Neutrophil (primary cell): ENCODE measurements around the gene DCTN4.
A peak's percentile ranks its signal among the peaks of the same experiment; 100 is the strongest.

ENCODE experiments used
- H3K27ac ChIP-seq: fragments of 200-600 bp; sonication (generic); 2 replicates; pipeline ENCODE4 v1.5.1; 2016; ENCODE audit warnings: mild to moderate bottlenecking, moderate library complexity
- H3K27me3 ChIP-seq: fragments of 200-600 bp; sonication (generic); 2 replicates; pipeline ENCODE4 v1.6.0; 2016; ENCODE audit warnings: mild to moderate bottlenecking
- H3K36me3 ChIP-seq: fragments of 200-600 bp; sonication (generic); 2 replicates; pipeline ENCODE4 v1.5.1; 2017
- H3K4me1 ChIP-seq, 2 experiments: fragments of 200-600 bp in 1 of 2; sonication (generic) in 1 of 2; 1 replicate in 1 of 2; 2 replicates in 1 of 2; pipeline versions ENCODE4 v1.5.1 to v1.6.1; 2013 to 2016; ENCODE audit warnings: low read depth in 1 of 2, low read length in 1 of 2, mild to moderate bottlenecking in 1 of 2, moderate library complexity in 1 of 2; ENCODE audit not compliant: control insufficient read depth in 1 of 2, insufficient read depth in 1 of 2
- H3K4me3 ChIP-seq, 2 experiments: fragments of 200-600 bp in 1 of 2; sonication (generic) in 1 of 2; 1 replicate in 1 of 2; 2 replicates in 1 of 2; pipeline ENCODE4 v1.5.1; 2013 to 2016; ENCODE audit warnings: low read depth in 1 of 2, low read length in 1 of 2, mild to moderate bottlenecking in 1 of 2, moderate library complexity in 1 of 2
- H3K9me3 ChIP-seq: fragments of 200-600 bp; sonication (generic); 2 replicates; pipeline ENCODE4 v1.5.1; 2016
- TF ChIP-seq, protein P1 (sequence below): fragments of 200-600 bp; sonication (generic); IDR thresholded peaks from 2 replicates; pipeline ENCODE4 v1.5.1; 2016; ENCODE audit warnings: antibody characterized with exemption

The DCTN4 gene

GRCh38 chr5:150672237-150672883 lies 86.5 kb downstream of the DCTN4 start:
- TF ChIP-seq, protein P1, sequence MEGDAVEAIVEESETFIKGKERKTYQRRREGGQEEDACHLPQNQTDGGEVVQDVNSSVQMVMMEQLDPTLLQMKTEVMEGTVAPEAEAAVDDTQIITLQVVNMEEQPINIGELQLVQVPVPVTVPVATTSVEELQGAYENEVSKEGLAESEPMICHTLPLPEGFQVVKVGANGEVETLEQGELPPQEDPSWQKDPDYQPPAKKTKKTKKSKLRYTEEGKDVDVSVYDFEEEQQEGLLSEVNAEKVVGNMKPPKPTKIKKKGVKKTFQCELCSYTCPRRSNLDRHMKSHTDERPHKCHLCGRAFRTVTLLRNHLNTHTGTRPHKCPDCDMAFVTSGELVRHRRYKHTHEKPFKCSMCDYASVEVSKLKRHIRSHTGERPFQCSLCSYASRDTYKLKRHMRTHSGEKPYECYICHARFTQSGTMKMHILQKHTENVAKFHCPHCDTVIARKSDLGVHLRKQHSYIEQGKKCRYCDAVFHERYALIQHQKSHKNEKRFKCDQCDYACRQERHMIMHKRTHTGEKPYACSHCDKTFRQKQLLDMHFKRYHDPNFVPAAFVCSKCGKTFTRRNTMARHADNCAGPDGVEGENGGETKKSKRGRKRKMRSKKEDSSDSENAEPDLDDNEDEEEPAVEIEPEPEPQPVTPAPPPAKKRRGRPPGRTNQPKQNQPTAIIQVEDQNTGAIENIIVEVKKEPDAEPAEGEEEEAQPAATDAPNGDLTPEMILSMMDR, result no peak
- H3K27me3 ChIP-seq, result peaks cover 25% of the 10 kb centered on the region

DNA sequence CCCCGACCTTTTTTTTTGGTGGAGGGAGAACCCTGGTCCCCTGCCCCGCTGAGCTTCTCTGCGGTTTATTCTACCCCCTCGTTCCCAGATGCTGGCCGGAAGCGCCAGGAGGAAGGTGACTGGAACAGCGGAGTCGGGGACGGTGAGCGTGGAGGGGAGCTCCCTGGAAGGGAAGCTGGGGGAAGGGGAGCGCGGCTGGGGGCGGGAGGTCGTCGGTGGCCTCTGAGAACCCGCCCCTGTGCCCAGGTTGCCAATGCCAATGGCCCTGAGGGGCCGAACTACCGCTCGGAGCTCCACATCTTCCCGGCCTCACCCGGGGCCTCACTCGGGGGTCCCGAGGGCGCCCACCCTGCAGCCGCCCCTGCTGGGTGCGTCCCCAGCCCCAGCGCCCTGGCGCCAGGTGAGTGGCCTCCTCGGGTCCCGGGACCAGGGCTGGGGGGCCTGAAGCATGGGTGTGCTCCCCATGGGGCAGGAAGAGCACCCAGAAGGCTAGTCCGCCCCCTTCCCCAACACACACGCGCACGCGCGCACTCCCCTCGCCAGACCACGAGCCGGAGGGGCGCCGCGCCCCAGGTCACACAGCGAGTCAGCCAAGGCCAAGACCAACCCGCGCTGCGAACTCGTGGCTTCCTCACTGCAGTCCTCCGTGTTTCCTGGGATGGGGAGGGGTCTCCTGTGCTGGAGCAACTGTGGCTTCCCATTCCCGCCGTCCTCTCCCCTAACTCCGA lies 87.1 kb downstream of the DCTN4 start:
- Histone ChIP-seq H3K4me1 (peaks cover 23 to 28% of the 10 kb centered on the region in 2 experiments), H3K4me3 (peak overlapping the region; percentile 31 to 61), H3K36me3 (no peaks in the 10 kb centered on the region), H3K9me3 (no peaks in the 10 kb centered on the region), H3K27ac (no peak overlapping the region), H3K27me3 (peaks cover 25% of the 10 kb centered on the region)
- TF ChIP-seq, protein P1, result no peak

More at GRCh38 chr5:150672237-150672883, 86.5 kb downstream of the DCTN4 start:
- Histone ChIP-seq H3K9me3 (no peaks in the 10 kb centered on the region), H3K27ac (no peak overlapping the region), H3K4me3 (peak overlapping the region; percentile 31 to 61), H3K36me3 (no peaks in the 10 kb centered on the region), H3K4me1 (peaks cover 23 to 28% of the 10 kb centered on the region in 2 experiments)

DNA sequence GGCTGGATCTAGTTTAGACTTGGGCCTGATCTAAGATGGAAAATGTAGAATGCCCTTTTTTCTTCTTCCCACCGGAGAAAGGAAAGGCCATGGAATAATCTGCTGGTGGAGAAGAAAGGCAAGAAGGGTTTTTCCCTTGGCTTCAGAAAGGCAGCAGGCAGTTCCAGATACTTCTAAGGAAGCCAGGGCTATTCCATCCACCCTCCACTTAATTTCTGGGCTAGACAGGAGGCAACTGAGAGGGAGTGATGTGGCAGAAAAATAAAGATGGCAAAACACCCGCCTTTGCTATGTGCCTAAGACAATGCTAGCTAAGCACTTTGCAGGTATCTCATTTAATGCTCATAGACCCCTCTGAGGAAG lies 87.9 kb downstream of the DCTN4 start:
- Histone ChIP-seq H3K27me3 (peaks cover 25% of the 10 kb centered on the region), H3K36me3 (no peaks in the 10 kb centered on the region), H3K9me3 (no peaks in the 10 kb centered on the region), H3K4me1 (peaks cover 23 to 28% of the 10 kb centered on the region in 2 experiments), H3K27ac (no peak overlapping the region), H3K4me3 (peak overlapping the region in 1 of 2 experiments; percentile 61)
- TF ChIP-seq, protein P1, result no peak

DNA sequence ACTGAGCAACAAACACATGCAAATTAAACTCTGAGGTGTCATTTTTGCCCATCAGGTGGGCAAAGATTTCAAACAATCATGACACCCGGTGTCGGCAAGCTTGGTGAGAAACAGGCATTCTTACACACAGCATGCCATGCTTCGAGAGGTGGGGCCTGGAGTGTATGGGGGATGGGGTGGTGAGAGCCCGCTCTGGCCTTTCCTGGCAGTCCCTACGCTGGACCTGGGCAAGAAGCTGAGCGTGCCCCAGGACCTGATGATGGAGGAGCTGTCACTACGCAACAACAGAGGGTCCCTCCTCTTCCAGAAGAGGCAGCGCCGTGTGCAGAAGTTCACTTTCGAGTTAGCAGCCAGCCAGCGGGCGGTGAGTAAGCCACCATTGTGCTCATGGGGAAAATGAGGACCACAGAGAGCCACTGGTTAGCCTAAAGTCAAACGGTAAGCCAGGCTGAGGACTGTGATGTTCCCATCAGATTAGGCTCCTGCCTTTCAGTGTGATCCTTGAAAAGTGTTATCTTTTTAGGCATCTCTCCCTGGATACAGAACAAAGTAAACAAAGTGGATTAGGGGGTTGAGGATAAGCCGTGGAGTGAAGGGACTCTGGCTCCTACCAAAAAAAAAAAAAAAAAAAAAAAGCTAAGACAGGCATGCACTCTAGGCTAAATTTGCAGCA lies 88.4 kb downstream of the DCTN4 start:
- H3K36me3 ChIP-seq, result no peaks in the 10 kb centered on the region
- H3K9me3 ChIP-seq, result no peaks in the 10 kb centered on the region
- TF ChIP-seq, protein P1, result no peak
- H3K4me1 ChIP-seq, result peaks cover 23 to 28% of the 10 kb centered on the region in 2 experiments
- no peak overlapping the region for H3K27ac ChIP-seq
- H3K4me3 ChIP-seq, result no peak overlapping the region
- H3K27me3 ChIP-seq, result peaks cover 25% of the 10 kb centered on the region

- TF ChIP-seq, protein P1, result no peak
- Histone ChIP-seq H3K9me3 (no peaks in the 10 kb centered on the region), H3K27ac (no peak overlapping the region), H3K27me3 (peaks cover 4% of the 10 kb centered on the region), H3K4me1 (no peaks in the 10 kb centered on the region), H3K4me3 (no peak overlapping the region), H3K36me3 (no peaks in the 10 kb centered on the region)
These were observed 93.8 kb downstream of the DCTN4 start for GRCh38 chr5:150665044-150665443.
